ENCODE results near the gene MSN.
"Not testable (repeated sequence)": the region's sequence is repeated elsewhere in the genome, so short reads cannot be mapped to it uniquely, and the experiment has no call there.

Gene MSN

GRCh38 chrX:65657009-65657441 is 10.4 kb upstream of the MSN start:
- H3K9me3 Mint-ChIP-seq; H3K27me3 Mint-ChIP-seq (ENCODE audit: low read depth); H3K36me3 Mint-ChIP-seq (ENCODE audit: low read depth); DNase-seq (ENCODE audit: low spot score): not testable (repeated sequence)
- Mint-ChIP-seq H3K4me1 (ENCODE audit: low read depth) (peaks cover 26% of the 10 kb centered on the region), H3K4me3 (peak overlapping the region; percentile 85), H3K27ac (peak overlapping the region; percentile 94)

GRCh38 chrX:65657659-65658058 is 9.8 kb upstream of the MSN start:
- H3K9me3 Mint-ChIP-seq, result peaks cover 6% of the 10 kb centered on the region
- no peak overlapping the region for H3K27ac Mint-ChIP-seq
- peaks cover 12% of the 10 kb centered on the region for H3K36me3 Mint-ChIP-seq (ENCODE audit: low read depth)
- H3K4me3 Mint-ChIP-seq, result no peak overlapping the region
- DNase-seq (ENCODE audit: low spot score), result no peak
- no peaks in the 10 kb centered on the region for H3K27me3 Mint-ChIP-seq (ENCODE audit: low read depth)
- peaks cover 29% of the 10 kb centered on the region for H3K4me1 Mint-ChIP-seq (ENCODE audit: low read depth)

- Mint-ChIP-seq H3K9me3 (peaks cover 7% of the 10 kb centered on the region), H3K36me3 (ENCODE audit: low read depth) (peaks cover 13% of the 10 kb centered on the region)
Observed at GRCh38 chrX:65658229-65658628, 9.2 kb upstream of the MSN start.

GRCh38 chrX:65667157-65667502 is 324 bp upstream of the MSN start:
- H3K4me1 Mint-ChIP-seq (ENCODE audit: low read depth), result peaks cover 31% of the 10 kb centered on the region
- peak overlapping the region; percentile 76 for H3K4me3 Mint-ChIP-seq
- peaks cover 3% of the 10 kb centered on the region for H3K9me3 Mint-ChIP-seq
- DNase-seq (ENCODE audit: low spot score), result no peak
- H3K36me3 Mint-ChIP-seq (ENCODE audit: low read depth), result peaks cover 39% of the 10 kb centered on the region
- peak overlapping the region; percentile 86 for H3K27ac Mint-ChIP-seq
- no peaks in the 10 kb centered on the region for H3K27me3 Mint-ChIP-seq (ENCODE audit: low read depth)

More at GRCh38 chrX:65658229-65658628, 9.2 kb upstream of the MSN start:
- Mint-ChIP-seq H3K27me3 (ENCODE audit: low read depth) (no peaks in the 10 kb centered on the region), H3K4me3 (no peak overlapping the region), H3K4me1 (ENCODE audit: low read depth) (peaks cover 30% of the 10 kb centered on the region), H3K27ac (no peak overlapping the region)
- DNase-seq (ENCODE audit: low spot score), result no peak

GRCh38 chrX:65668377-65669310 is 1.2 kb downstream of the MSN start:
- H3K36me3 Mint-ChIP-seq (ENCODE audit: low read depth), result peaks cover 46% of the 10 kb centered on the region
- peak overlapping the region; percentile 98 for H3K4me3 Mint-ChIP-seq
- H3K4me1 Mint-ChIP-seq (ENCODE audit: low read depth), result peaks cover 37% of the 10 kb centered on the region
- peak overlapping the region; percentile 93 for H3K27ac Mint-ChIP-seq
- DNase-seq (ENCODE audit: low spot score), result peak; percentile 55
- H3K27me3 Mint-ChIP-seq (ENCODE audit: low read depth), result no peaks in the 10 kb centered on the region
- H3K9me3 Mint-ChIP-seq, result no peaks in the 10 kb centered on the region

- peaks cover 65% of the 10 kb centered on the region for H3K36me3 Mint-ChIP-seq (ENCODE audit: low read depth)
- peak overlapping the region; percentile 68 for H3K27ac Mint-ChIP-seq
- peak overlapping the region; percentile 98 for H3K4me3 Mint-ChIP-seq
- peaks cover 55% of the 10 kb centered on the region for H3K4me1 Mint-ChIP-seq (ENCODE audit: low read depth)
- H3K27me3 Mint-ChIP-seq (ENCODE audit: low read depth), result no peaks in the 10 kb centered on the region
- no peak for DNase-seq (ENCODE audit: low spot score)
- no peaks in the 10 kb centered on the region for H3K9me3 Mint-ChIP-seq
Observed at GRCh38 chrX:65671286-65671685, 3.8 kb downstream of the MSN start.

- peaks cover 54% of the 10 kb centered on the region for H3K4me1 Mint-ChIP-seq (ENCODE audit: low read depth)
- peaks cover 69% of the 10 kb centered on the region for H3K36me3 Mint-ChIP-seq (ENCODE audit: low read depth)
- H3K27ac Mint-ChIP-seq, result peak overlapping the region; percentile 68
- H3K27me3 Mint-ChIP-seq (ENCODE audit: low read depth), result no peaks in the 10 kb centered on the region
- peak overlapping the region; percentile 98 for H3K4me3 Mint-ChIP-seq
- no peak for DNase-seq (ENCODE audit: low spot score)
- H3K9me3 Mint-ChIP-seq, result no peaks in the 10 kb centered on the region
Observed at GRCh38 chrX:65671966-65672365, 4.5 kb downstream of the MSN start.

GRCh38 chrX:65673857-65674203 is 6.4 kb downstream of the MSN start:
- peak overlapping the region; percentile 98 for H3K4me3 Mint-ChIP-seq
- H3K36me3 Mint-ChIP-seq (ENCODE audit: low read depth), result peaks cover 75% of the 10 kb centered on the region
- no peaks in the 10 kb centered on the region for H3K9me3 Mint-ChIP-seq
- H3K4me1 Mint-ChIP-seq (ENCODE audit: low read depth), result peaks cover 63% of the 10 kb centered on the region
- no peak for DNase-seq (ENCODE audit: low spot score)
- no peaks in the 10 kb centered on the region for H3K27me3 Mint-ChIP-seq (ENCODE audit: low read depth)
- peak overlapping the region; percentile 81 for H3K27ac Mint-ChIP-seq

GRCh38 chrX:65674204-65674893 is 6.9 kb downstream of the MSN start:
- H3K27ac Mint-ChIP-seq, result peak overlapping the region; percentile 83
- no peak for DNase-seq (ENCODE audit: low spot score)
- no peaks in the 10 kb centered on the region for H3K9me3 Mint-ChIP-seq
- peaks cover 69% of the 10 kb centered on the region for H3K4me1 Mint-ChIP-seq (ENCODE audit: low read depth)
- peaks cover 75% of the 10 kb centered on the region for H3K36me3 Mint-ChIP-seq (ENCODE audit: low read depth)
- peak overlapping the region; percentile 98 for H3K4me3 Mint-ChIP-seq
- no peaks in the 10 kb centered on the region for H3K27me3 Mint-ChIP-seq (ENCODE audit: low read depth)

- H3K36me3 Mint-ChIP-seq (ENCODE audit: low read depth), result peaks cover 55% of the 10 kb centered on the region
- H3K27me3 Mint-ChIP-seq (ENCODE audit: low read depth), result no peaks in the 10 kb centered on the region
- H3K27ac Mint-ChIP-seq, result peak overlapping the region; percentile 12
- H3K9me3 Mint-ChIP-seq, result no peaks in the 10 kb centered on the region
- H3K4me3 Mint-ChIP-seq, result peak overlapping the region; percentile 46
- peaks cover 69% of the 10 kb centered on the region for H3K4me1 Mint-ChIP-seq (ENCODE audit: low read depth)
- no peak for DNase-seq (ENCODE audit: low spot score)
Observed at GRCh38 chrX:65677954-65678469, 10.6 kb downstream of the MSN start.

- peak overlapping the region; percentile 57 for H3K4me3 Mint-ChIP-seq
- no peak overlapping the region for H3K27ac Mint-ChIP-seq
- DNase-seq (ENCODE audit: low spot score), result no peak
- H3K36me3 Mint-ChIP-seq (ENCODE audit: low read depth), result peaks cover 47% of the 10 kb centered on the region
- H3K27me3 Mint-ChIP-seq (ENCODE audit: low read depth), result no peaks in the 10 kb centered on the region
- no peaks in the 10 kb centered on the region for H3K9me3 Mint-ChIP-seq
- H3K4me1 Mint-ChIP-seq (ENCODE audit: low read depth), result peaks cover 67% of the 10 kb centered on the region
Observed at GRCh38 chrX:65679071-65679540, 11.7 kb downstream of the MSN start.

GRCh38 chrX:65681810-65682209 is 14.4 kb downstream of the MSN start:
- H3K27me3 Mint-ChIP-seq (ENCODE audit: low read depth), result no peaks in the 10 kb centered on the region
- peaks cover 42% of the 10 kb centered on the region for H3K36me3 Mint-ChIP-seq (ENCODE audit: low read depth)
- H3K27ac Mint-ChIP-seq, result no peak overlapping the region
- peaks cover 57% of the 10 kb centered on the region for H3K4me1 Mint-ChIP-seq (ENCODE audit: low read depth)
- H3K4me3 Mint-ChIP-seq, result no peak overlapping the region
- no peak for DNase-seq (ENCODE audit: low spot score)
- H3K9me3 Mint-ChIP-seq, result no peaks in the 10 kb centered on the region

- Mint-ChIP-seq H3K4me1 (ENCODE audit: low read depth) (peaks cover 56% of the 10 kb centered on the region), H3K36me3 (ENCODE audit: low read depth) (peaks cover 41% of the 10 kb centered on the region), H3K9me3 (no peaks in the 10 kb centered on the region)
Observed at GRCh38 chrX:65685112-65685511, 17.7 kb downstream of the MSN start.

GRCh38 chrX:65686236-65686635 is 18.8 kb downstream of the MSN start:
- peaks cover 39% of the 10 kb centered on the region for H3K36me3 Mint-ChIP-seq (ENCODE audit: low read depth)
- H3K27me3 Mint-ChIP-seq (ENCODE audit: low read depth), result no peaks in the 10 kb centered on the region
- peak overlapping the region; percentile 31 for H3K27ac Mint-ChIP-seq
- DNase-seq (ENCODE audit: low spot score), result no peak
- peaks cover 54% of the 10 kb centered on the region for H3K4me1 Mint-ChIP-seq (ENCODE audit: low read depth)
- no peaks in the 10 kb centered on the region for H3K9me3 Mint-ChIP-seq
- H3K4me3 Mint-ChIP-seq, result peak overlapping the region; percentile 21

More at GRCh38 chrX:65685112-65685511, 17.7 kb downstream of the MSN start:
- Mint-ChIP-seq H3K27me3 (ENCODE audit: low read depth) (no peaks in the 10 kb centered on the region), H3K4me3 (peak overlapping the region; percentile 59), H3K27ac (no peak overlapping the region)
- DNase-seq (ENCODE audit: low spot score), result no peak

Measured in T-helper 2 cell treated with Interferon-gamma antibody and Interleukin-4, amounts not matched to agents 5 μg/mL and 100 μg/mL, for 36 hours (primary cell).